Stimulated activated CD8-positive, alpha-beta memory T cell treated with anti-CD3 and anti-CD28 coated beads, Interleukin-2, amount 100 ng/mL, for 1 hour (primary cell): Measurements from ENCODE around the gene ACSF3.
"Not testable (repeated sequence)": the region's sequence is repeated elsewhere in the genome, so short reads cannot be mapped to it uniquely, and the experiment has no call there.

Experiments used
- DNase-seq, 2 donors: peaks; one replicate each; pipeline ENCODE4 v3.0.0-alpha.2; 2020; ENCODE audit warnings: low read depth in 2 of 2

ACSF3 gene

GRCh38 chr16:89073346-89074071 is 20.1 kb upstream of the ACSF3 start:
- DNase-seq: no peak

DNA sequence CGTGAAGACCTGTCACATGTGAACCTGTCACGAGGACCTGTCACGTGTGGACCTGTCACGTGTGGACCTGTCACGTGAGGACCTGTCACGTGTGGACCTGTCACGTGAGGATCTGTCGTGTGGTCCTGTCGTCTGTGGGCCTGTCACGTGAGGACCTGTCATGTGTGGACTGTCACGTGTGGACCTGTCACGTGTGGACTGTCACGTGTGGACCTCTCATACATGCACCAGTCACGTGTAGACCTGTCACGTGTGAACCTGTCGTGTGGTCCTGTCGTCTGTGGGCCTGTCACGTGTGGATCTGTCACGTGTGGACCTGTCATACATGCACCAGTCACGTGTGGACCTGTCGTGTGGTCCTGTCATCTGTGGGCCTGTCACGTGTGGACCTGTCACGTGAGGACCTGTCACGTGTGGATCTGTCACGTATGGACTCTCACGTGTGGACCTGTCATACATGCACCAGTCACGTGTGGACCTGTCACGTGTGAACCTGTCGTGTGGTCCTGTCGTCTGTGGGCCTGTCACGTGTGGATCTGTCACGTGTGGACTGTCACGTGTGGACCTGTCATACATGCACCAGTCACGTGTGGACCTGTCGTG is 19.5 kb upstream of the ACSF3 start:
- not testable (repeated sequence) for DNase-seq

DNA sequence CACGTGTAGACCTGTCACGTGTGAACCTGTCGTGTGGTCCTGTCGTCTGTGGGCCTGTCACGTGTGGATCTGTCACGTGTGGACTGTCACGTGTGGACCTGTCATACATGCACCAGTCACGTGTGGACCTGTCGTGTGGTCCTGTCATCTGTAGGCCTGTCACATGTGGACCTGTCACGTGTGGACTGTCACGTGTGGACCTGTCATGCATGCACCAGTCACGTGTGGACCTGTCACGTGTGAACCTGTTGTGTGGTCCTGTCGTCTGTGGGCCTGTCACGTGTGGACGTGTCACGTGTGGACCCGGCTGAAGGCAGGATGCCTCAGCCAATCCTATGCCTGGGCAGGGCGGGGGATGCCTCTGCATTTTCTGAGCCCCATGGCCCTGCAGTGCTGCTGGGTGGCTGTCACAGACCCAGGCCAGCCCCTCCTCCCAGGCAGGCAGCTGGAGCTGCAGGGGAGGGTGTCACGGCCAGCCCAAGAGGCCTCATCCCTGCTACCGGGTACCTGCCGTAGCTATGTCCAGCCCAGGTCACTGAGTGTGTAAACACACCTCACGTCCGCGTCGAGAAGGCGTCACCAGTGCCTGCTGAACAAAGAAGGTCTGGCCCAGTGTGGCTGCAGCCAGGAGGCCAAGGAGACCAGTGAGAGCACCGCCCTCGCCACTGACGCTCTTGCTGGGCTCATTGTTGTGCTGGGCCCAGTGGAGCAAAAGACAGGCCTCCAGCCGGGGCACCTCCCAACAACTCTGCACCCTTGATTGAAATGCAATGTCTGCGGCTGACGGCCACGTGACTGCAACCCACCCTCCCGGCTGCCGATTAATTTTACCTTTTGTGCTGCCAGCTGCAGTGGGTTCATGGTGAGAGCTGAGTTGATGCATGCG is 18.6 kb upstream of the ACSF3 start:
- no peak for DNase-seq

GRCh38 chr16:89076159-89076558 is 17.5 kb upstream of the ACSF3 start:
- no peak for DNase-seq

GRCh38 chr16:89077076-89077475 is 16.6 kb upstream of the ACSF3 start:
- DNase-seq: no peak

- DNase-seq: no peak
These were observed 15.5 kb upstream of the ACSF3 start for GRCh38 chr16:89078172-89078571.

GRCh38 chr16:89079434-89079980 is 14.1 kb upstream of the ACSF3 start:
- no peak for DNase-seq

- no peak for DNase-seq
These were observed 13.3 kb upstream of the ACSF3 start for GRCh38 chr16:89080196-89080853.

DNA sequence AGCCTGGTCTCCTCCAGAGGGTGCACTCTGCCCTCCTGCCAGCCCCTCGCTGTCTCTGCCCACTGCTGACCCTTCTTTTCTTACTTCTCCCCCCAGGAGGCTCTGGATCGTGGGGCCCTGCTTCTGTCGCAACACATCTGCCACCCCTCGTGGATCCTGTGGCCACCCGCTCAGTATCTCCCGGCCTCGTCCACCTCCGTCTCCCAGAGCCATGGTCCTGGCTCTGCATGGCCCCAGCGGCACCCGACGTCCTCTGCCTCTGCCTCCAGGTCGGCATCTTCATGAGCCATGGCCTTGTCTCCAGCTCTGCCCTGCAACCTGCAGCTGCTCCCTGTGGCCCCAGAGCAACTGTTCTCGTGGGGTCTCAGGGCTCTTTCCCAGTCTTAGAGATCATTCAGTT is 12.1 kb upstream of the ACSF3 start:
- no peak for DNase-seq

DNA sequence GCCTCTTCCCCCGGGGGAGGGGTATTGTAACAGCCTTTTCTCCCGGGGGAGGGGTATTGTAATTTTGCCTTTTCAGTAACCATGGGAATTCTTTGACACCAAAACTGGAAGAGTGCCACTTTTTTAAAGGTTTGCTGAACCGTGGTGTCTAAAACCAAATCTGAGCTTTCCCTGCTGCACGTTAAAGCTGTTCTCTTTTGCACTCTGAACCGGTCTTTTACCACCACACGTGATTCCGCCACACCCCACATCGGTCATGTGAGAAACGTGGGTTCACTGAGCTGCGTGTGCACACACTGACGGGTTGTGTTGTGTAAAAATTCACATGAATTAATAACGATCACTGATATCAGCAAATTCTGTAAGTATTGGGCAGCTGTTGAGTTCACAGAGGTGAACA is 9.2 kb upstream of the ACSF3 start:
- DNase-seq: no peak

- DNase-seq: no peak
These were observed 8.6 kb upstream of the ACSF3 start for GRCh38 chr16:89084814-89085612.

DNA sequence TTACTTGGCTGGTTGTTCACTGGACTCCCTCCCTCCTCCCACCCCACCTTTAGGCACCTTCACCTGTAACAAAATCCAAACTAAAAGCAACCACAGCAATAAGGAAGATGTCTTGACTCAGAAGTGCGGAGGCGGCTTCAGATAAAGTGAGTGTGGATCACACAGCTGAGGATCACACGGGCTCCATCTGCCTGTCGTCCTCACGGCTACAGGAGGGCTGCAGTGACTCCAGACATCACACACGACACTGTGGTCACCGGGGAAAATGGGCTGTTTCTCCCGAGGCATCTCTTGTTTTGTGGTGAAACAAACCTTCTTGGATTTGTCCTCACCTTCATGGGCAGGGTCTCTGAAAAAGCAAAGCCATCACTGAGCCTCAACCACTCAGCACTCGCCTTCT is 7.9 kb upstream of the ACSF3 start:
- no peak for DNase-seq

DNA sequence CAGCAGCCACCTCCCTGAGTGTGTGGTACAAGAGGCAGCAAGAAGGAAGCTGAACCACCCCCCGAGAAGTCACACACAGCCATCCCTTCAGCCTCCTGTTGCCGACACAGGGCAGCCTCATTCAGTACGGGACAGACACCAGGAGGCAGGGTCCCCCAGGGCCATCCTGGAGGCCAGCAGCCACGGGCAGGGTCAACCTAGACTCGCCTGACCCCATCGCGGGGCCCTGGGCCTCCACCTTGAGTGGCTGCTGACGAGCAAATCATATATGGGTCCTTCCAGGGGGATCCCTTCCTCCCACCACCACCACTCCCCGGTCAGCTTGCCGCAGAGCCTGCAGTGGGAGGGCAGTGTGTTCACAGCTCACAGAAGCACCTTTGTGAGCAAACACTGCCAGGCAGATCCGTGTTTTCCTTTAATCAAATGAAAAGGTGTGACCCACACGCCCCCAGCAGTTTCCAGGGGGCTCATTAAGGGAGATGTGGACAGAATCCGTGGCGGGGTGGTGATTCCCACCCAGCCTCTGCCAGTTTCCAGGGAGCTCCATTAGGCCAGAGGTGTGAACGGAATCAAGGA is 5.6 kb upstream of the ACSF3 start:
- DNase-seq: no peak

DNA sequence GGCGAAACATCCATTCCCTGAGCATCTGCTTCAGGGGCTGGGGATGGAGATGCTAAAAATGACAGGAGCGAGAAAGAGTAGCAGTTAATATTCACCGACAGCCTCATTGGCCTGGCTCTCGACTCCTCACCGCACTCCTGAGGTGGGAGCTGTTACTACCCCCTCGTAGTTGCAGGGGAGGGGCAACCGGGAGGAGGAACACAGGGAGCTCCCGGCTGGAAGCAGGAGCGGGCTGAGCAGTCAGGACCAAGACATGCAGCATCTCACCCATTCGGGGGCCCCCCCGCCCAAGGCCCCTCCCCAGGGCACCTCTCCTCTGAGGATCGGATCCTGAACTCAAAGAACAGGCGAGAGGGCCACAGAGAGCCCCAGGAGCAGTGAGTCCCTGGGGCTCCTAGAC is 4.5 kb upstream of the ACSF3 start:
- DNase-seq: no peak

- no peak for DNase-seq
These were observed 3.4 kb upstream of the ACSF3 start for GRCh38 chr16:89090182-89090630.

GRCh38 chr16:89090669-89091426 is 2.8 kb upstream of the ACSF3 start:
- DNase-seq: no peak

GRCh38 chr16:89092013-89092412 is 1.6 kb upstream of the ACSF3 start:
- DNase-seq: no peak

GRCh38 chr16:89093252-89093601 is 425 bp upstream of the ACSF3 start:
- DNase-seq: not testable (repeated sequence)

DNA sequence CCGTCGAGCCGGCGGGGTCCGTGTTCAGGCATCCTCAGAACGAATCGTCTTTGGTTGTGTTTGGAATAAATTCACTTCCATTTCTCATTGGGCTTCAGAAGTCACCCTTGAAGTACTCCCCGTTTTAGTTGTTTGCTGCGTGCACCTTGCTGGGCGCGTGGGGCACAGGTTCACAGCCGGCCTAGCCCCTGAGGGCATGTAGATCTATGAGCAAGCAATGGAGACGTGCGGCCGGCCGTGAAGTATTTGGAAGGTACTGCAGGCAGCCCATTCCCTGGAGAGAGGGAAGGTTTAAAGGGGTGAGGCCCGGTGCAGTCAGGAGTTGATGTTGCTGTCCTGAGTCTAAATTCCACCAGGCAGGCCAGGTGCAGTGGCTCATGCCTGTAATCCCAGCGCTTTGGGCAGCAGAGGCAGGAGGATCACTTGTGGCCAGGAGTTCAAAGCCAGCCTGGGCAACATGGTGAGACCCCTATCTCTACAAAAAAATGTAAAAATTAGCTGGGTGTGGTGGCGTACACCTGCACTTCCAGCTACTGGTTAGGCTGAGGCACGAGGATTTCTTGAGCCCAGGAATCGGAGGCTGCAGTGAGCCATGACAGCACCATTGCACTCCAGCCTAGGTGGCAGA is 714 bp downstream of the ACSF3 start:
- DNase-seq: no peak

- no peak for DNase-seq
These were observed 1.2 kb downstream of the ACSF3 start for GRCh38 chr16:89094880-89095258.
